Spinal cord (tissue), 10 donors: ENCODE results near the gene CERS1. TPM values are rescaled to one million over a fixed set of nuclear protein-coding genes. Genes with fewer than 3 reads are reported as not detected.

Source experiments
- DNase-seq, 6 donors: peaks; one replicate each; pipeline versions ENCODE4 v3.0.0 to v3.0.0-alpha.2; 2013 to 2015; ENCODE audit warnings: low spot score in 6 of 6, low read depth in 4 of 6
- H3K27ac ChIP-seq: one replicate; pipeline ENCODE4 v1.5.1; 2013; ENCODE audit warnings: low read depth, low read length, control low read depth
- H3K27me3 ChIP-seq: one replicate; pipeline ENCODE4 v1.6.1; 2013; ENCODE audit warnings: low read length; ENCODE audit not compliant: control insufficient read depth, insufficient read depth
- H3K36me3 ChIP-seq: one replicate; pipeline ENCODE4 v1.6.1; 2013; ENCODE audit warnings: low read length; ENCODE audit not compliant: control insufficient read depth, insufficient read depth
- H3K4me1 ChIP-seq: one replicate; pipeline ENCODE4 v1.6.1; 2013; ENCODE audit warnings: low read length; ENCODE audit not compliant: control insufficient read depth, insufficient read depth
- H3K4me3 ChIP-seq: one replicate; pipeline ENCODE4 v1.5.1; 2013; ENCODE audit warnings: low read depth, low read length, control low read depth
- H3K9me3 ChIP-seq: one replicate; pipeline ENCODE4 v1.6.1; 2013; ENCODE audit warnings: low read length; ENCODE audit not compliant: control insufficient read depth, insufficient read depth
- WGBS: methylation state at CpG from one replicate; pipeline ENCODE4 v1.1.5; 2013; ENCODE audit warnings: missing lambda C conversion rate; ENCODE audit not compliant: insufficient coverage; 5-methylcytosine and 5-hydroxymethylcytosine counted together
- polyA plus RNA-seq, 2 donors: library from polyadenylated mRNA; unstranded; fragments of 120-200 nt; gene quantifications; one replicate each; pipeline ENCODE4 v1.2.1, GENCODE V29; 2013; ENCODE audit not compliant: insufficient read length in 2 of 2
- total RNA-seq, 2 donors: library from RNA; depleted of rRNA in 1 of 2; stranded (reverse); fragments of 120-200 nt in 1 of 2; fragments of >200 nt in 1 of 2; gene quantifications; one replicate each; pipeline versions ENCODE4 v1.2.3 to v1.2.4, GENCODE V29; 2013 to 2014
- donor health status: healthy.

CERS1 gene
- total and polyA plus RNA-seq, 4 donors, result 22.5 to 141 (median 76.8) TPM

GRCh38 chr19:18899624-18900560 is 3.9 kb upstream of the CERS1 start:
- WGBS, result 93% methylated on average over 15 of the region's 20 CpGs
- no peaks in the 10 kb centered on the region for H3K9me3 ChIP-seq
- no peak for DNase-seq
- no peak overlapping the region for H3K4me3 ChIP-seq
- peaks cover 52% of the 10 kb centered on the region for H3K4me1 ChIP-seq
- H3K27ac ChIP-seq, result no peak overlapping the region
- peaks cover 65% of the 10 kb centered on the region for H3K36me3 ChIP-seq
- H3K27me3 ChIP-seq, result no peaks in the 10 kb centered on the region

DNA sequence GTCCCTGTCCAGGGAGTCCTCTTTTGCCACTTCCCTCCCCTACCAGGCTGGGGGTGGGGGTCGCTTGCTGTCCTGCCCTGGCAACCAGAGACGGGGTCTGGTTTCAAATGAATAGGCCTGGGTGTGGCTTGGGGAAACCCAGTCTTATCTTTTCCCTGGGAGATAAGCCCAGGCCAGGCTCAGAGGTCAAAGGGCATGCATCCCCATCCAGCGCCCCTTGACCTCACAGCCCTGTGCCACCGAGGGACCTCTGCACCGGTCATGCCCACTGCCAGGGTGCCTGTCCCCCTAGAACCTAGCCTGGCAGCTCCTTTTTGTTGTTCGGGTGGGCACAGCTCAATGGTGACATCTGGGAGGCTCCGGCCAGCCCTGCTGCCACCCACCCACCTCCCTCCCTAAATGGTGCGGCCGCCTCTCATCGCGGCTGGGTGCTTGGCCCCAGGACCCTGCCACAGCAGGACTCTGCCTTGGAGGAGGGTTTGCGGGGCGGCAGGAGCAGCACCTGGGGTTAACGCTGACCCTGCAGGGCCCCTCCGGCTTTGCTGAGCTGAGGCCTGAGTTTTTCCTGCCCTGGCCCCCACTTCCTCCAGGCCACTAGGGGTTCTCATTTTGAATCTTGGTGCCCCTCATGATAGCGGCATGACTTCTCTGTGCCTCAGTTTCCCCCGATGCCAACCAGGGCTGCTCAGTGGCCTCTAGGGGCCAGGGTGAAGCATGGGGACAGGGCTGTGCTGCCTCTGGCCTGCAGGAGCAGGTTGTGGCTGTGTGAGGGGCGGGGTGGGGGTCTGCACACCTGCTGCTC is 2.9 kb upstream of the CERS1 start:
- Histone ChIP-seq H3K36me3 (peaks cover 55% of the 10 kb centered on the region), H3K27ac (no peak overlapping the region), H3K4me3 (no peak overlapping the region), H3K9me3 (no peaks in the 10 kb centered on the region), H3K27me3 (no peaks in the 10 kb centered on the region), H3K4me1 (peaks cover 52% of the 10 kb centered on the region)
- DNase-seq, result no peak
- 78% methylated on average over 12 of the region's 18 CpGs for WGBS

GRCh38 chr19:18898081-18898606 is 2.2 kb upstream of the CERS1 start:
- WGBS, result 48% methylated on average over 14 of the region's 18 CpGs
- Histone ChIP-seq H3K27me3 (no peaks in the 10 kb centered on the region), H3K4me1 (peaks cover 52% of the 10 kb centered on the region), H3K4me3 (no peak overlapping the region), H3K27ac (peak overlapping the region; percentile 3), H3K9me3 (no peaks in the 10 kb centered on the region), H3K36me3 (peaks cover 54% of the 10 kb centered on the region)
- DNase-seq, result peak in 1 of 6 donors; percentile 43

DNA sequence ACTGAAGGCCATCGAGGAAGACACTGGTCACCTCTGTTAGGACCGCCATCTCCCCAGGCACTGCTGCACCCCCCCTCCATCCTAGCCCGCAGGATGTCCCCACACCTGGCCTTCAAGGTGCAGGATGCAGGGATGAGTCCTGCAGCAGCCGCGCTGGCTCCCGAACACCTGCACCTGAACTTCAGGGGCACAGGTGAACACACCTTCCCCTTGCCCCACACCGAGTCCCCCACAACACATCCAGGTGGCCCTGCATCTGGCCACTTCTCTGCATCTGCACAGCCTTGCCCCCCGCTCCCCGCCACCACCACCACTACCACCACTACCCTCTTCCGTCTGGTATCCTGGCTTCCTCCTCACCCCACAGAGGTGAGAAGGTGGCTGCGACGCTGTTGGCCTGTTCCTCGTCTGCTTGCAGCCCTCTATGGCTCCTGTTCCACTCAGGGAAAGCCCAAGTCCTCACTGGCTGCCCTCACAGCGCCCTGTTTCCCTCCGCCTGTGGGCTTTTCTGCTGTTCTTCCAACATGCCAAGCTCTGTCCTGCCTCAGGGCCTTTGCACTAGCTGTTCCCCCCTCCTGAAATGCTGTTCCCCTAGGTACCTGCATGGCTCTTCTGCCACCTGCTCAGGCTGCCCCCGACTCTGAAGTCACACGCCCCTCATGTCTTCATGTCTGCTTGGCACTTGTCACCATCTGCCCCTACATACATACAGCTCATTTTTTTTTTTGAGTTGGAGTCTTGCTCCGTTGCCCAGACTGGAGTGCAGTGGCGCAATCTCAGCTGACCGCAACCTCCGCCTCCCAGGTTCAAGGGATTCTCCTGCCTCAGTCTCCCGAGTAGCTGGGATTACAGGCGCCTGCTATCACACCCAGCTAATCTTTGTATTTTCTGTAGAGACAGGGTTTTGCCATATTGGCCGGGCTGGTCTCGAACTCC is 1.4 kb upstream of the CERS1 start:
- Histone ChIP-seq H3K9me3 (no peaks in the 10 kb centered on the region), H3K4me3 (peak overlapping the region; percentile 46), H3K27me3 (no peaks in the 10 kb centered on the region), H3K4me1 (peaks cover 50% of the 10 kb centered on the region), H3K27ac (peak overlapping the region; percentile 73), H3K36me3 (peaks cover 56% of the 10 kb centered on the region)
- 92% methylated on average over 24 of the region's 25 CpGs for WGBS
- no peak for DNase-seq

DNA sequence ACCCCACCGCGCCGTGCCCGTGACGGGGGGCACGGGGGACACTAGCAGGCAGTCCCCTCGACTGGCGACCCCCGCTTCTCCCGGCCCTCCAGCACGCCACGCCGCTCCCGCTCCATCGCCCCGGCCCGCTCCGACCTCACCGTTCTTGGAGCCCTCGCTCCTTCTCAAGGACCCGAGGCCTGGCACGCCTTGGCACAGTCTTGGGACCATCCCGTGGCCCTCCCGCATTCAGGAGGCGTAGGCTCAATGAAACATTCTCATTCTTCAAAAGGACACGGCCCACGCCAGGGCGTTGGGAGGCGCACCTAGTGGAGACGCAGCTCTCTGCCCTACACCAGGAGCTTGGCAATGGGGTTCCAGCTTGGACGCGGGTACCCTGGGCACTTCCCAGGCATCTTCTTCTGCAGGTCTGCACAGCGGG is 473 bp upstream of the CERS1 start:
- DNase-seq, result peak in 2 of 6 donors; percentile 63 to 70
- Histone ChIP-seq H3K9me3 (no peaks in the 10 kb centered on the region), H3K4me1 (peaks cover 50% of the 10 kb centered on the region), H3K36me3 (peaks cover 62% of the 10 kb centered on the region), H3K27ac (peak overlapping the region; percentile 73), H3K27me3 (no peaks in the 10 kb centered on the region), H3K4me3 (peak overlapping the region; percentile 46)
- WGBS, result 1% methylated on average over 30 of the region's 33 CpGs

DNA sequence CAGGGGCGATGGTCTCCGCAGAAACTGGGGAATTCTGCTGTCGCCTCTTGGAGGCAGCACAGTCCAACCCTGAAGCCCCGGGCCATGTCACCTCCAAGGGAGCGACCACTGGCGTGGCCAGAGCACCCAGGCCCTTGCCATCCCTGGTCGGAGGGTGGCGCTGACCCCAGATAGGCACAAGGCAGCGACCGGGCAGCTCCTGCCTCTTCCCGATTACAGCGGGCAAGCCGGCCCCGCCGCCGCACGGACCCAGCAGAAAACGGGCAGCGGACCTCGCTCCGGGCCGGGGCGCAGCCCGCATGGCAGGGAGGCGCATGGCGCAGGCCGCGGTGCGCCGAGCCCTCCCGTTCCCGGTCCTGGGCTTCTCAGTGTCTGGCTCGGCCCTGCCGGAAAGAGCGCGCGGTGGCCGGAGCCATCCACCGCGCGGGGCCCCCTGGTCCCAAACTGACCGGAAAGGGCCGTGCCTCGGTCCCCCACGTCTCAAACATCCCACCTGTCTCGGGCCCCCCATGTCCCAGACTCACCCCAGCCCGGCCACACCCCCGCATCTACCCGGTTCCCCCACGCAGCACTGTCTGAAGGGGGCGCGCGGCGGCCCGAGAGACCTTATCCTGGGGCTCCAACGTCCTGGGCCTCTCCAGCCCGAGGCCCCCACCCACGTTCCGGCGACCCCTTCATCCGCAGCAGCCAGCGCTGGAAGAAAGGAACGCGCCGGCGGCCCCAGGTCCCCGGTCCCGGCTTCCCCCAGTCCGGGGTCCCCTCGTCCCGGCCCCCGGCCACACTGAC is 727 bp downstream of the CERS1 start:
- H3K27me3 ChIP-seq, result no peaks in the 10 kb centered on the region
- H3K36me3 ChIP-seq, result peaks cover 60% of the 10 kb centered on the region
- H3K4me1 ChIP-seq, result peaks cover 50% of the 10 kb centered on the region
- peak overlapping the region; percentile 96 for H3K27ac ChIP-seq
- WGBS, result under 1% methylated on average over 72 of the region's 72 CpGs
- DNase-seq, result peak in 3 of 6 donors; percentile 46 to 85 (median 82)
- H3K9me3 ChIP-seq, result no peaks in the 10 kb centered on the region
- H3K4me3 ChIP-seq, result peak overlapping the region; percentile 71

DNA sequence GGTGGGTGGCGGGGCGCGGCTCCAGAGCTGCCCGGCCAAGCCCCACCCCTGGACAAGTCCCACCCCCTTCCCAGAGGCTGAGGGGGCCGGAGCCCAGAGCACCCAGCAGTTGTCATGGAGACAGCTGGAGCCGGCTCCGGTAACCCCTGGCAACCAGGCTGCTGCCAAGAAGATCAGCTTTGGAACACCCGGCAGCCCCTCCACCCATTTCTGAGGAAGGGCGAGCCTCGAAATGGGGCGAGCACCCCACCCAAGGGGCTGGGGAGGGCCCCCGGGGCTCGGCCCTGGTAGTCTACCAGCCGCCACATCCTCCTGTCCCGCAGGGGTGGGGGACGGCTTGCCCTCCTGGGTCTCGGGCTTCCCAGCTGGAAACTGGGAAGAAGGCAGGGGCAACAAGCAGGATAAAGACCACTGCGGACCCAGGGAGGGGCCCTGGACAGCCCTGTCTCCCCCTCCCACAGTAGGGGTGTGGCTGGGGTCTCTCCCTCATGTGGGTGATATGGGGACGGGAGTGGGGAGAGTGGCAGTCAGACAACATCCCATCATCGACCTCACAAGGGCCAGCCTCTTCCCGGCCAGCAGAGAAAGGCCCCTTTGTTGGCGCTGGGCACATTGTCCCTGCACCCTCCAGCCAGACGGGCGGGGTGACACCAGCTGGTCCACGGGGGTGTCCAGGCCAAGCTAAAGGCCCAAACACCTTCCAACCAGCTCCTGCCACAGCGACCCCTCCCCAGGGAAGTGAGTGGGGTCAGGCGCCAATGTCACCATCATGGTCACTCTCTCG is 1.5 kb downstream of the CERS1 start:
- H3K4me3 ChIP-seq, result peak overlapping the region; percentile 71
- peaks cover 50% of the 10 kb centered on the region for H3K4me1 ChIP-seq
- no peaks in the 10 kb centered on the region for H3K27me3 ChIP-seq
- under 1% methylated on average over 21 of the region's 28 CpGs for WGBS
- DNase-seq, result peak; percentile 68 to 97 (median 90)
- H3K27ac ChIP-seq, result peak overlapping the region; percentile 96
- no peaks in the 10 kb centered on the region for H3K9me3 ChIP-seq
- peaks cover 60% of the 10 kb centered on the region for H3K36me3 ChIP-seq
